ENCODE results near the gene CROCC2.
"Not testable (repeated sequence)": the region's sequence is repeated elsewhere in the genome, so short reads cannot be mapped to it uniquely, and the experiment has no call there.

The CROCC2 gene

GRCh38 chr2:240966906-240967680 is 61.0 kb downstream of the CROCC2 start:
- H3K36me3 Mint-ChIP-seq (ENCODE audit: low read depth), result no peaks in the 10 kb centered on the region
- peaks cover 10% of the 10 kb centered on the region for H3K27me3 Mint-ChIP-seq
- intact Hi-C loops (cut with micrococcal nuclease), result no loop called here
- no peaks in the 10 kb centered on the region for H3K9me3 Mint-ChIP-seq
- peaks cover 12% of the 10 kb centered on the region for H3K4me1 Mint-ChIP-seq (ENCODE audit: low read depth)
- H3K4me3 Mint-ChIP-seq, result peak overlapping the region; percentile 33
- H3K27ac Mint-ChIP-seq, result no peak overlapping the region

- Mint-ChIP-seq H3K4me1 (ENCODE audit: low read depth) (peaks cover 12% of the 10 kb centered on the region), H3K27ac (no peak overlapping the region), H3K36me3 (ENCODE audit: low read depth) (no peaks in the 10 kb centered on the region), H3K9me3 (no peaks in the 10 kb centered on the region), H3K27me3 (peaks cover 17% of the 10 kb centered on the region), H3K4me3 (no peak overlapping the region)
- intact Hi-C loops (cut with micrococcal nuclease), result no loop called here
These were observed 61.8 kb downstream of the CROCC2 start for GRCh38 chr2:240967681-240968621.

GRCh38 chr2:240968731-240969624 is 62.8 kb downstream of the CROCC2 start:
- Mint-ChIP-seq H3K27me3 (peaks cover 20% of the 10 kb centered on the region), H3K36me3 (ENCODE audit: low read depth) (no peaks in the 10 kb centered on the region), H3K4me3 (no peak overlapping the region), H3K4me1 (ENCODE audit: low read depth) (peaks cover 12% of the 10 kb centered on the region), H3K9me3 (no peaks in the 10 kb centered on the region), H3K27ac (no peak overlapping the region)
- intact Hi-C loops (cut with micrococcal nuclease), result no loop called here

GRCh38 chr2:240970104-240970503 is 64.0 kb downstream of the CROCC2 start:
- peaks cover 19% of the 10 kb centered on the region for H3K4me1 Mint-ChIP-seq (ENCODE audit: low read depth)
- H3K36me3 Mint-ChIP-seq (ENCODE audit: low read depth), result no peaks in the 10 kb centered on the region
- H3K9me3 Mint-ChIP-seq, result no peaks in the 10 kb centered on the region
- intact Hi-C loops (cut with micrococcal nuclease), result no loop called here
- H3K27me3 Mint-ChIP-seq, result peaks cover 25% of the 10 kb centered on the region
- H3K27ac Mint-ChIP-seq, result no peak overlapping the region
- no peak overlapping the region for H3K4me3 Mint-ChIP-seq

- intact Hi-C loops (cut with micrococcal nuclease), result no loop called here
- H3K4me3 Mint-ChIP-seq, result no peak overlapping the region
- no peaks in the 10 kb centered on the region for H3K36me3 Mint-ChIP-seq (ENCODE audit: low read depth)
- no peak overlapping the region for H3K27ac Mint-ChIP-seq
- peaks cover 28% of the 10 kb centered on the region for H3K27me3 Mint-ChIP-seq
- H3K4me1 Mint-ChIP-seq (ENCODE audit: low read depth), result peaks cover 20% of the 10 kb centered on the region
- no peaks in the 10 kb centered on the region for H3K9me3 Mint-ChIP-seq
These were observed 64.7 kb downstream of the CROCC2 start for GRCh38 chr2:240970816-240971215.

- peaks cover 28% of the 10 kb centered on the region for H3K27me3 Mint-ChIP-seq
These were observed 66.1 kb downstream of the CROCC2 start for GRCh38 chr2:240972201-240972600.

GRCh38 chr2:240972636-240973521 is 66.7 kb downstream of the CROCC2 start:
- Mint-ChIP-seq H3K36me3 (ENCODE audit: low read depth) (no peaks in the 10 kb centered on the region), H3K9me3 (no peaks in the 10 kb centered on the region), H3K27me3 (peaks cover 28% of the 10 kb centered on the region), H3K4me1 (ENCODE audit: low read depth) (peaks cover 15% of the 10 kb centered on the region), H3K27ac (no peak overlapping the region), H3K4me3 (no peak overlapping the region)
- intact Hi-C loops (cut with micrococcal nuclease), result no loop called here

More at GRCh38 chr2:240972201-240972600, 66.1 kb downstream of the CROCC2 start:
- no peaks in the 10 kb centered on the region for H3K9me3 Mint-ChIP-seq
- no peak overlapping the region for H3K4me3 Mint-ChIP-seq
- no peaks in the 10 kb centered on the region for H3K36me3 Mint-ChIP-seq (ENCODE audit: low read depth)
- peaks cover 17% of the 10 kb centered on the region for H3K4me1 Mint-ChIP-seq (ENCODE audit: low read depth)
- H3K27ac Mint-ChIP-seq, result no peak overlapping the region
- intact Hi-C loops (cut with micrococcal nuclease), result no loop called here

GRCh38 chr2:240974771-240975572 is 68.8 kb downstream of the CROCC2 start:
- Mint-ChIP-seq H3K4me3 (no peak overlapping the region), H3K9me3 (no peaks in the 10 kb centered on the region), H3K27me3 (peaks cover 28% of the 10 kb centered on the region), H3K4me1 (ENCODE audit: low read depth) (peaks cover 14% of the 10 kb centered on the region), H3K36me3 (ENCODE audit: low read depth) (no peaks in the 10 kb centered on the region), H3K27ac (no peak overlapping the region)
- intact Hi-C loops (cut with micrococcal nuclease), result no loop called here

- H3K27ac Mint-ChIP-seq; intact Hi-C loops (cut with micrococcal nuclease); H3K36me3 Mint-ChIP-seq (ENCODE audit: low read depth); H3K4me3 Mint-ChIP-seq; H3K4me1 Mint-ChIP-seq (ENCODE audit: low read depth); H3K9me3 Mint-ChIP-seq: not testable (repeated sequence)
- peaks cover 25% of the 10 kb centered on the region for H3K27me3 Mint-ChIP-seq
These were observed 69.8 kb downstream of the CROCC2 start for GRCh38 chr2:240975903-240976302.

GRCh38 chr2:240981280-240981679 is 75.1 kb downstream of the CROCC2 start:
- H3K9me3 Mint-ChIP-seq, result no peaks in the 10 kb centered on the region
- H3K4me1 Mint-ChIP-seq (ENCODE audit: low read depth), result peaks cover 30% of the 10 kb centered on the region
- intact Hi-C loops (cut with micrococcal nuclease), result no loop called here
- no peak overlapping the region for H3K27ac Mint-ChIP-seq
- peaks cover 40% of the 10 kb centered on the region for H3K27me3 Mint-ChIP-seq
- H3K4me3 Mint-ChIP-seq, result no peak overlapping the region
- H3K36me3 Mint-ChIP-seq (ENCODE audit: low read depth), result no peaks in the 10 kb centered on the region

- Mint-ChIP-seq H3K4me1 (ENCODE audit: low read depth) (peaks cover 36% of the 10 kb centered on the region), H3K27ac (no peak overlapping the region), H3K27me3 (peaks cover 40% of the 10 kb centered on the region), H3K9me3 (no peaks in the 10 kb centered on the region), H3K36me3 (ENCODE audit: low read depth) (no peaks in the 10 kb centered on the region), H3K4me3 (no peak overlapping the region)
- intact Hi-C loops (cut with micrococcal nuclease), result no loop called here
These were observed 76.0 kb downstream of the CROCC2 start for GRCh38 chr2:240981871-240982800.
